ENCODE results near the gene COL6A5.

GRCh38 chr3:130528120-130528519 lies 182.6 kb downstream of the COL6A5 start:
- TF ChIP-seq CTCF (IDR thresholded peaks at IDR 0.05; ENCODE audit: low read depth, low read length, missing input control) = no peak
- no peak for TF ChIP-seq YY1 (IDR thresholded peaks at IDR 0.05)
- TF ChIP-seq, protein P1, sequence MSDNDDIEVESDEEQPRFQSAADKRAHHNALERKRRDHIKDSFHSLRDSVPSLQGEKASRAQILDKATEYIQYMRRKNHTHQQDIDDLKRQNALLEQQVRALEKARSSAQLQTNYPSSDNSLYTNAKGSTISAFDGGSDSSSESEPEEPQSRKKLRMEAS (IDR thresholded peaks at IDR 0.05) = no peak
- TF ChIP-seq RAD21 (IDR thresholded peaks at IDR 0.05) = no peak
- TF ChIP-seq SP1 (IDR thresholded peaks at IDR 0.05) = no peak
- no peak for TF ChIP-seq REST (IDR thresholded peaks at IDR 0.05)
- TF ChIP-seq NR2F2 (IDR thresholded peaks at IDR 0.05) = no peak
- TF ChIP-seq ZBTB33 (IDR thresholded peaks at IDR 0.05) = no peak
- no peak for TF ChIP-seq ATF3 (IDR thresholded peaks at IDR 0.05)
- no peak for TF ChIP-seq TAF1 (conservative IDR thresholded peaks at IDR 0.05)
- TF ChIP-seq JUND (IDR thresholded peaks at IDR 0.05) = no peak
- TF ChIP-seq EGR1 (IDR thresholded peaks at IDR 0.05; ENCODE audit: low read depth in 2 of 2) = no peak
